HG03575 (cell line): ENCODE data around the gene TCF7L2.

Source experiments
- ATAC-seq: cut with Tn5 transposase; IDR thresholded peaks from one replicate; pipeline ENCODE4 v1.9.1; 2021; ENCODE audit not compliant: unreplicated experiment, insufficient number of reproducible peaks, low FRiP score; ENCODE audit errors: extremely low read depth

TCF7L2 gene

DNA sequence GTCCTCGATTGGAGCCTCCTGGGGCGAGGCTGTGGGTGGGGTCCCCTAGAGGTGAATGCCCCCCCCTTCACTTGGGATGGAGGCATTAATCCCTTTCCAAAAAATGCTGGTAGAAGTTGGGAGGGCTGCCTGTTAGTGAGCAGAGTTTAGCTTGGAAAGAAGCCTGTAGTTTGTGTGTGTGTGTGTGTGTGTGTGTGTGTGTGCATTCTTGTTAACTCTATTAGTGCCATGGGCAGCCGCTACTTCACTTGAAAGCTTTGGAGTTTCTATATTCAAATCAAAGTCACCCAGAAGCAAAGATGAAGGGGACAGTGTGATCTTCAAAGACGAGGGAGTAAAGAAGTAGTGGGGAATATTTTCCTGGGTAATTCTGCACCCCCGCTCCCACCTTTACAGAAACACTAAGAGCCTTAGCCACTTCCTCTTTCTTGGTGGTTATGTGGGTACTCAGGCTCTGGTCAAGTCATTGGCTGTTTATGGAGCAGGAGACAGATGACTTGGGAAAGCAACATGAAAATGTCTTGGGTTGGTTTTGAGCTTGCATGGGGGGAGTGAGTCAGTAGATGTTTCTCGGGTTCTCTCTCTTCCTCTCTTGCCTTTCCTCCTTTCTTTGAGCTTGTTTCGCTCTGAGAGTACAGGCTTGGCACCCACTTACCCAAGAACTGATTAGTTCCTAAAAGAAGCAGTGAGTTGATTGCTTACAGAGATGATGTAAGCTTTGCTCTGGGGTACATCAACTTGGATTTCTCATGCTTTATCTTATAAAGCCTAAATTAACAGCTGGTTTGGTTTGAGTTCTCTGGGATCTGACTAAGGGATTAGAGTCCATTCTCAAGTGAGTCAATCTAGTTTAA lies 35.9 kb downstream of the TCF7L2 start:
- ATAC-seq: no peak

GRCh38 chr10:112986544-112987190 lies 36.6 kb downstream of the TCF7L2 start:
- ATAC-seq: no peak

- no peak for ATAC-seq
Measured at GRCh38 chr10:112988839-112989406, 38.9 kb downstream of the TCF7L2 start.

DNA sequence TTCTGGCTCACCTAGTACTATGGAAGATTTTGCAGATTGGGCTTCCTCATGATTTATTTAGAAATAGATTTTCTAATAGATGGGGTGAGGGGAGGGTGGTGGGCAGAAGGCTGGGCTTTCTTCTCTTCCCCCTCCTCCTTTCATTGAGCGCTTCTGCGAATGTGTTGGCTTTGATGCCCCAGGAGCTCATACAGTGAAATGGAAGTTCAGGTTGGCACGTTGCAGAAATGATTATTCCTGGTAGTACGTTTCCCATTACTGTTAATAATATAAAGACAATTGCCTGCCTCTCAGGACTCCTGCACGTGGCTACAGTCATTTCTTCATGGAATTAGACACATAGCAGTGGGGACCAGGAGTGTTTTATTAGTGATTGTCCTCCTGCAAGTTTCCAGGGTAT lies 39.8 kb downstream of the TCF7L2 start:
- no peak for ATAC-seq

- ATAC-seq: no peak
Measured at GRCh38 chr10:112990271-112990670, 40.2 kb downstream of the TCF7L2 start.

DNA sequence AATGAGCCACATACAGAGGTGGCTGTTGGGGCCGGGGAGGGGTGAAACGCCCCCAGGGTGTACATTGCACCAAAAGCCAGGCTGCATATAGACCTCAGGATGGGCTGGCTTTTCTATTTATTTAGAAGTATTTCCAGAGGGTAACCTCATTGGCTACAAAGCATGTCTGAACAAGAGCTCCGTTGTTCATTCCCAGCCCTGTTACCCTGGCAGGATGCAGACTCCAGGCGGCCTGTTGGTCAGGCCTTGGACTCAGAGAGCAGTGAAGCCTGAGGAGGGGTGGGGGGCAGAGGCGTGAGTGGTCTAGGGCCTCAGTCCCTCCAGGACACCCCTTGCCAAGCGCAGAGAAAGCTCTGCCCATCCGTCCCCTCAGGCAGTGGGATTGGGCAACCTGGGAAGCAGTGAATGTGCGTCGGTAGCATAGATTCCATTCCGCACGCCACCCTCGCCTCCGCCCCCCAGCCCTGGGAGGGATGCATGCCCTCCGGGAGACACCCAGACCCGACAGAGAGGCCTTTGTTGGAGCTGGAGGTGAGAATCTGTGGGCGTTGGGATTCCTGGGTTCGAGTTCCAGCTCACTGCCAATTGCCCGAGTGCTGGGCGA lies 41.9 kb downstream of the TCF7L2 start:
- no peak for ATAC-seq

DNA sequence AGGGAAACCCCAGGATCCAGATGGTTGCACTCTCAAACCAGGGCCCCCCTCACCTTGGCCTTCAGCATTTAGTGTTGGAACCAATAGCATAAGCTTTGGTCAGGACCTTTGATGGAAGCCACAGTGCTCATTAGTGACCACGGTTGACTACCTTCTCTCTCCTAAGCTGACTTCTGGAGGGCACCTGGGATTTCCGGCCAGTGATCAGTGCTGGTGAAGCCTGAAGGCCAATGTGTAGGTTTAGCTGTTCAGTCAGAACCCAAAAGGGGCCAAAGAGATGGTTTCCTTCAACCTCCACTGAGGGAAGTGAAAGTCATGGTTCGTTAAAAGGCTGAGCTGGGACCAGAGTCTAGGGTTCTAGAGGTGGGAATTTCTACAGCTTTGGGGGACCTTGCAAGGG lies 46.4 kb downstream of the TCF7L2 start:
- ATAC-seq: no peak

DNA sequence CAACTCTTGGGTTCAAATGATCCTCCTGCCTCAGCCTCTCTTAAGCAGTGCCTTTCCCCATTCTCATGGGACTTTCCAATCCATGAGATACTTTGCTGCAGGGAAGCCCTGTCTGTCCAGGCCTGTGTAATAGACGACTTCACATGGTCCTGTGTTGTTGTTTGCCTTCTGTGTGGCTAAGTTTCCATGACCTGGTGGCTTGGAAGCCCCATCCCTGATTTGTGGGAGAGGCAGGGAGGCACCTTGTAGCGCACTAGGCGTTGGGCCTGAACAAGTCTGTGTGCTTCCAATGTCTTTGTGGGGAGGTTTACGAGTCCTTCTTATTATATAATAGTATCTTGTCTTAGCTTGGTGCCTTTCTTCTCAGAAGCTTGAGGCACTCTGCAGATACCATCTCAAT lies 49.1 kb downstream of the TCF7L2 start:
- ATAC-seq: no peak

GRCh38 chr10:113000442-113000841 lies 50.4 kb downstream of the TCF7L2 start:
- ATAC-seq: no peak

GRCh38 chr10:113000876-113001598 lies 51.0 kb downstream of the TCF7L2 start:
- no peak for ATAC-seq

GRCh38 chr10:113001599-113002448 lies 51.8 kb downstream of the TCF7L2 start:
- ATAC-seq: no peak

GRCh38 chr10:113002449-113002777 lies 52.4 kb downstream of the TCF7L2 start:
- ATAC-seq: no peak

- ATAC-seq: no peak
Measured at GRCh38 chr10:113003052-113003451, 53.0 kb downstream of the TCF7L2 start.

DNA sequence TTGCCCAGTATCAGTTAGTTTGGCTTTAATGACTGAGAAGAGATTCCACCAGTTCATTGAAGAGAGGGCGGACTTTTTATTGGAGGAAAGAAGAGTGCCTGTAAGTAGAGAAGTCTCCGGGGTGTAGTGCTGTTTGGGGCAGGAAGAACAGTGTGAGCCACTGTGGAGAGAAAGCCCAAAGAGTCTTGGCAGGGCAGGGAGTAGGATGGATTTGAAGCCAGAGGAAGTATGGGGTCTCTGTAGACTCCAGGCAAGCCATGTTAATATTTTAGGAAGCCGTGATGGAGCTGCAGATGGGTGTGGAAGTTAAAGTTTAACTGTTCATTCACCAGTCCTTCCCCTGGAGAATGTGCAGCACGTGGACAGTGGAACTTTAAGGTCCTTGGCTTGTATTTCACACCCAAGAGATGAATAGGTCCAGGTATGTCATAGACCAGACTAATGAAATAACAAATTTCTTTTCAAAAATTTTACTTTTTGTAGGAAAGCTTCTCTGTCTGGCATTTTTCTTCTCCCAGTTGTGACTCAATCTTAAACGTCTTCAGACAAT lies 54.1 kb downstream of the TCF7L2 start:
- ATAC-seq: no peak

DNA sequence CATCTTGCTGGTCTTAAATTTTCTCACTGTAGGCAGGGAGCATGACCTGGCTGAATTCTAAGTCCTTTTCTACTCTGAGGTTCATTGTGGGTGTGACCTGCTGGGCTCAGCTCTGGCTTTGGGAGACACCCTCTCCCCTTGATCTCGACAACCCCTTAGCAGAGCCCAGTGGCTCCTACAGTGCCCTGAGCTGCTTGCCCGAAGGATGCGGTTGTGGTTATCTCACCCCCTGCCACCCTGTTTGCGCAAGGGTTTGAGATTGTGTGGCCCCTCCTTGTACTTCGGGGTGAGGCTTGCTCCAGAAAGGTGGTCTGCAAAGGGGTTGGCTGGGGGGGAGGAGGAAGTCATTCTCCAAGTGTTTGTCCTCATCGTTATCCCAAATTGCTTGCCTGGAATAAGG lies 55.3 kb downstream of the TCF7L2 start:
- ATAC-seq: no peak

DNA sequence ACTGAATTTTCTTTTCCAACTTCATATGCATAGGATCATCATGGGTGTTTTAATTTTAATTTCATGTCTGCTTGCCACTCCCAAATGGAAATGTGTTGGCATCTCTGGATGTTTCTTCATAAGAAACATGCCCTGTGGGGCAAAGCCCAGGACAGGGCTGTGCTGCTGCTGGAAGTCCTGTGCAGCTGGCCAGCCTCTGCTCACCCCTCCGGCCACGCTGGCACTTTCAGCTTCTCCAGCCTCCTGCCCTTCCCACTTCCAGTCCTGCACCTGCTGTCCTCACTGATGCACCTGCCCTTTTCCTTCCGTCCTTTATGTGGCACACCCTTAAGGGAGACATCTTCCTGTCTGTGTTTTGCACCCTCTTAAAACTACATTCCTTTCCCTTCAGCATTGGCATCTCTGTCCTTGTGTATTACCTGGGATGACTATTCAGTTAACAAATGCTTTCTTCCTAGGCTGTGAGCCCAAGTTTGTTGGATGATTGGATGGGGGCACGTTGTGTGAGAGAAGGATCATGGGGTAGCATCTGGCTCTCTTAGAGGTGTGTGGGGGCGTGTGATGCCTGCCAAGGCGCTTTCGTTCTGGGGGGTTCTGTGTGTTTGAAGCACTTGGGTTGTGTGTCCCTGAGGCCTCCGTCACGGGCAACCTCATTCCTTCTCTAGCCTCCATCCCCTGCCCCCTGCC lies 56.8 kb downstream of the TCF7L2 start:
- no peak for ATAC-seq

GRCh38 chr10:113007343-113007771 lies 57.3 kb downstream of the TCF7L2 start:
- no peak for ATAC-seq

DNA sequence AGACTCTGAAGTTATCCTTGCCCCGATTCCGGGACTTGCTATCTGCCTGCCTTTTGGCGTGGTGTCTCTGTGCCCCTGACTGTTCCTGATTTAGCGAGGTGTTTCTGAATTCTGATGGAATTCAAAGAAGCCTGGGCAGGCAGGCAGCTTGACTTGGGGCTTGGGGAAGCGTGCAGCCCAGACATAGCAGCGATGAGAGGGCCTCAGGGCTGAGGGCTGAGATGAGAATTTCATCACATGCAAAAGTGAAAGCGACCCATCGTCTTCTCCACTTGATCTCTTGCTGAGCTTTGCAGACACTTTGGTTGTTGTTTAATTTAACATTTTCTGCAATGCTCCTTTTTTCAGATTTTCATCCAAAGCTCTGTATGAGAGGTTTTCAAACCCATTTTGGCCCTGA lies 57.8 kb downstream of the TCF7L2 start:
- ATAC-seq: no peak
